AG04450 (cell line): ENCODE data around the gene PAM16. TPM values are rescaled to one million over a fixed set of nuclear protein-coding genes. Genes with fewer than 3 reads are reported as not detected.
"Not testable (repeated sequence)": the region's sequence is repeated elsewhere in the genome, so short reads cannot be mapped to it uniquely, and the experiment has no call there.

Experiments used
- CTCF ChIA-PET: fragments of 300-600, 350-600 bp; formaldehyde crosslinking; extraction: SDS; loops from one replicate; lab custom pipeline; 2022; ENCODE audit warnings: antibody characterized with exemption, inconsistent platforms; lab: Charles Lee
- POLR2A ChIA-PET: fragments of 350-600 bp; formaldehyde crosslinking; extraction: SDS; loops from one replicate; lab custom pipeline; 2021; ENCODE audit warnings: antibody characterized with exemption, inconsistent platforms; lab: Yijun Ruan, JAX
- DNase-seq: peaks from one replicate; pipeline ENCODE4 v3.0.0-alpha.2; 2011; ENCODE audit warnings: low read depth, low spot score
- H3K27ac ChIP-seq: one replicate; pipeline ENCODE4 v1.5.1; 2012; ENCODE audit warnings: low read depth, low read length, control low read depth
- H3K27me3 ChIP-seq: one replicate; pipeline ENCODE4 v1.6.0; 2012; ENCODE audit warnings: low read length; ENCODE audit not compliant: control insufficient read depth, insufficient read depth
- H3K4me3 ChIP-seq: 2 replicates; pipeline ENCODE4 v1.5.1; 2011; ENCODE audit warnings: mild to moderate bottlenecking, low read depth, low read length, control low read depth
- H3K9me3 ChIP-seq: 2 replicates; pipeline ENCODE4 v1.5.1; 2012; ENCODE audit warnings: low read length; ENCODE audit not compliant: control insufficient read depth, insufficient read depth
- polyA plus RNA-seq: library from polyadenylated mRNA; depleted of rRNA; stranded (reverse); fragments of >200 nt; gene quantifications from 2 replicates; pipeline ENCODE4 v1.2.3, GENCODE V29; 2011
- TF ChIP-seq, protein P1 (sequence below): IDR thresholded peaks from 2 replicates; pipeline ENCODE4 v1.5.1; 2011; ENCODE audit warnings: low read depth, low read length, control low read depth, inconsistent platforms

Gene PAM16
- polyA plus RNA-seq, 1 experiment, result 18.4 TPM

DNA sequence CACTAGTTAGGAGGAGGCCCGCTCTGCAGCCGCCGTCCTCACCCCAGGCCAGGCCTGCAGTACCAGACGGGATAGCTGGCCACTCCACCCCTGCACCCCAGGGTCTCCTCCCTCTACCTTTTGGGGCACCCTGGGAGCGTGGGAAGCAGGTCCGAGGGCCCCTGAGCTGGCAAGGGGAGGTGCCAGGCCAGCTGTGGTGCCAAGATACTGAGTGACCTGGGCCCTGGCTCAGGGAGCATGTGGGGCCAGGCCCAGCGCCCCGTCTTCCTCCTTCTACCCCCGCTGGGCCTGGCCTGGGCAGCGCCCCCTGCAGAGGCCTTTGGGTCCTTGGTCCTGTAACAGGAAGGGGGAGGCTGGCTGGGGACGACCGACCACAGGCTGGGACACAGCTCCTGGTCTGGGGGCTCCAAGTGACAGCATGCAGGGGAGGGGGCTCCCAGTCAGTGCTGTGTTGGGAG, 13.0 kb downstream of the PAM16 start:
- no peak for DNase-seq
- H3K4me3 ChIP-seq, result no peak overlapping the region
- TF ChIP-seq, protein P1, sequence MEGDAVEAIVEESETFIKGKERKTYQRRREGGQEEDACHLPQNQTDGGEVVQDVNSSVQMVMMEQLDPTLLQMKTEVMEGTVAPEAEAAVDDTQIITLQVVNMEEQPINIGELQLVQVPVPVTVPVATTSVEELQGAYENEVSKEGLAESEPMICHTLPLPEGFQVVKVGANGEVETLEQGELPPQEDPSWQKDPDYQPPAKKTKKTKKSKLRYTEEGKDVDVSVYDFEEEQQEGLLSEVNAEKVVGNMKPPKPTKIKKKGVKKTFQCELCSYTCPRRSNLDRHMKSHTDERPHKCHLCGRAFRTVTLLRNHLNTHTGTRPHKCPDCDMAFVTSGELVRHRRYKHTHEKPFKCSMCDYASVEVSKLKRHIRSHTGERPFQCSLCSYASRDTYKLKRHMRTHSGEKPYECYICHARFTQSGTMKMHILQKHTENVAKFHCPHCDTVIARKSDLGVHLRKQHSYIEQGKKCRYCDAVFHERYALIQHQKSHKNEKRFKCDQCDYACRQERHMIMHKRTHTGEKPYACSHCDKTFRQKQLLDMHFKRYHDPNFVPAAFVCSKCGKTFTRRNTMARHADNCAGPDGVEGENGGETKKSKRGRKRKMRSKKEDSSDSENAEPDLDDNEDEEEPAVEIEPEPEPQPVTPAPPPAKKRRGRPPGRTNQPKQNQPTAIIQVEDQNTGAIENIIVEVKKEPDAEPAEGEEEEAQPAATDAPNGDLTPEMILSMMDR, result peak; percentile 9; the same call in 1 of the 2 replicates
- no peak overlapping the region for H3K27ac ChIP-seq
- H3K9me3 ChIP-seq, result no peaks in the 10 kb centered on the region
- no peaks in the 10 kb centered on the region for H3K27me3 ChIP-seq
- CTCF ChIA-PET, result interaction anchor here (0.9 to 2.9 kb wide), 5 partner anchors 7 to 64 kb away, joined by 4 to 21 read pairs (median 6); no protein-coding TSS in a partner anchor
- POLR2A ChIA-PET, result interaction anchor here (1.4 kb wide), 1 partner anchor 11 kb away, joined by 5 read pairs; no protein-coding TSS in a partner anchor

DNA sequence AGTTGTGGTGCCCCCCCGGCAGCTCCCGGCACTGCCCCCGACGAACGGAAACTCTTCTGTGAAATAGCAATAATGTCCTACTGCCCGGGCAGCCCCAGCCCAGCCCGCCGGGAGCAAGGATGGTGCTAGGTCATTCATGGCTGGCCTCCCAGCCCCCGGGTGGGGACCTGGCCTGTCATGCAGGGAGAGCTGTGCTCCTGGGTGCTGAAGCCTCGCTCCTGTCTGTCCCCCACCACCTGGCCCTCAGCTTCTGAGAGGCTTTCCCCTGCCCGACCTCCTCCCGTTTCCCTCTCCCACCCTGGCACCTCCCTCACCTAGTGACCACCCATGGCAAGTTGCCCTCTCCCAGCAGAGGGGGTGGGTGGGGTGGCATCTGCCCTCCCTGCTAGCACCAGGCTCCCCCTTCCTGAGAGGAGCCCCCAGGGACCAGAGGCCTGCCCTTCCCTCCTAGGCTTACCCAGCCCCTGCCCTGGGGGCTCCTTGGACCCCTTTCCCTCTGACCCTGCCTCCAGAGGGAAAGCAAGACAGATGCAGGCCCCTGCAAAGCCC, 13.5 kb downstream of the PAM16 start:
- ChIA-PET CTCF (interaction anchor here (1.2 to 2.9 kb wide), 2 partner anchors 7 to 64 kb away, joined by 4 to 21 read pairs; no protein-coding TSS in a partner anchor), POLR2A (interaction anchor here (0.6 to 1.4 kb wide), 3 partner anchors 11 to 380 kb away, joined by 3 to 7 read pairs (median 5); partner anchors contain the start of gene TFAP4)
- Histone ChIP-seq H3K27me3 (no peaks in the 10 kb centered on the region), H3K27ac (no peak overlapping the region), H3K4me3 (no peak overlapping the region), H3K9me3 (no peaks in the 10 kb centered on the region)
- TF ChIP-seq, protein P1, result no peak
- DNase-seq, result no peak

DNA sequence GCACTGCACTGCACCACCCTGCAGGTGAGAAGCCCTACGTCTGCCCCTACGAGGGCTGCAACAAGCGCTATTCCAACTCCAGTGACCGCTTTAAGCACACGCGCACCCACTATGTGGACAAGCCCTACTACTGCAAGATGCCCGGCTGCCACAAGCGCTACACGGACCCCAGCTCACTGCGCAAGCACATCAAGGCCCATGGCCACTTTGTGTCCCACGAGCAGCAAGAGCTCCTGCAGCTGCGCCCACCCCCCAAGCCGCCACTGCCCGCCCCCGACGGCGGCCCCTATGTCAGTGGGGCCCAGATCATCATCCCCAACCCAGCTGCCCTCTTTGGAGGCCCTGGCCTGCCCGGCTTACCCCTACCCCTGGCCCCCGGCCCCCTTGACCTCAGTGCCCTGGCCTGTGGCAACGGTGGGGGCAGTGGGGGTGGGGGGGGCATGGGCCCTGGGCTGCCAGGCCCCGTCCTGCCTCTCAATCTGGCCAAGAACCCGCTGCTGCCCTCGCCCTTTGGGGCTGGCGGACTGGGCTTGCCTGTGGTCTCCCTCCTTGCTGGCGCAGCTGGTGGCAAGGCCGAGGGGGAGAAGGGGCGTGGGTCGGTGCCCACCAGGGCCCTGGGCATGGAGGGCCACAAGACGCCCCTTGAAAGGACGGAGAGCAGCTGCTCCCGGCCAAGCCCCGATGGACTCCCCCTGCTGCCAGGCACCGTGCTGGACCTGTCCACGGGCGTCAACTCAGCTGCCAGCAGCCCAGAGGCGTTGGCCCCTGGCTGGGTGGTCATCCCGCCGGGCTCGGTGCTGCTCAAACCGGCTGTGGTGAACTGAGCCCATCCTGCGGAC, 14.2 kb downstream of the PAM16 start:
- Histone ChIP-seq H3K27me3 (no peaks in the 10 kb centered on the region), H3K4me3 (no peak overlapping the region), H3K27ac (peak overlapping the region; percentile 11), H3K9me3 (no peaks in the 10 kb centered on the region; the same call in 1 of the 2 replicates)
- ChIA-PET CTCF (interaction anchor here (1.7 kb wide), 1 partner anchor 66 kb away, joined by 5 read pairs; no protein-coding TSS in a partner anchor), POLR2A (interaction anchor here (0.6 to 1.4 kb wide), 3 partner anchors 12 to 380 kb away, joined by 3 to 7 read pairs (median 5); partner anchors contain the start of gene TFAP4)
- TF ChIP-seq, protein P1, result no peak
- no peak for DNase-seq

DNA sequence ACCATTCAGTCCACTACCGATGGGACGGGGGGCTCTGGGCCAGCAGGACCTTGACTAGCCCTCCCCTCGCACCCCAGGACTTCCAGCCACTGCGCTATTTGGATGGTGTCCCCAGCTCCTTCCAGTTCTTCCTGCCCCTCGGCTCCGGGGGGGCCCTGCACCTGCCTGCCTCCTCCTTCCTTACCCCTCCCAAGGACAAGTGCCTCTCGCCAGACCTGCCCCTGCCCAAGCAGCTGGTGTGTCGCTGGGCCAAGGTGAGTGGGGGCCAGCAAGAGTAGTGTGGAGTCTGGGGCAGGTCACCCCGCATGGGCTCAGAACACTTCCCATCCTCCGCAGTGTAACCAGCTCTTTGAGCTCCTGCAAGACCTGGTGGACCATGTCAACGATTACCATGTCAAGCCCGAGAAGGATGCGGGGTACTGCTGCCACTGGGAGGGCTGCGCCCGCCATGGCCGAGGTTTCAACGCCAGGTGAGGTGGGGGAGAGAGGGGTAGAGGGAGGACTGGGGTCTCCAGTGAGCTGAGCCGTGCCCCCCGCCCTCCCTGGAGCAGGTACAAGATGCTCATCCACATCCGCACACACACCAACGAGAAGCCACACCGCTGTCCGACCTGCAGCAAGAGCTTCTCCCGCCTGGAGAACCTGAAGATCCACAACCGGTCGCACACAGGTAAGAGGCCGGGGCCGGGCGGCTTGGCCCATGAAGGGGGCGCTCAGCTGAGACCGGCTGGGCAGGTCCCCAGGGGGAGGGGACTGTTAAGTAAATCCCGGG, 16.2 kb downstream of the PAM16 start:
- POLR2A ChIA-PET, result no interaction called here
- Histone ChIP-seq H3K4me3 (no peak overlapping the region), H3K27ac (no peak overlapping the region), H3K9me3 (no peaks in the 10 kb centered on the region; the same call in 1 of the 2 replicates), H3K27me3 (no peaks in the 10 kb centered on the region)
- no peak for DNase-seq
- TF ChIP-seq, protein P1, result no peak
- CTCF ChIA-PET, result interaction anchor here (0.9 to 2.1 kb wide), 4 partner anchors 46 to 135 kb away, joined by 3 to 6 read pairs (median 5); no protein-coding TSS in a partner anchor

DNA sequence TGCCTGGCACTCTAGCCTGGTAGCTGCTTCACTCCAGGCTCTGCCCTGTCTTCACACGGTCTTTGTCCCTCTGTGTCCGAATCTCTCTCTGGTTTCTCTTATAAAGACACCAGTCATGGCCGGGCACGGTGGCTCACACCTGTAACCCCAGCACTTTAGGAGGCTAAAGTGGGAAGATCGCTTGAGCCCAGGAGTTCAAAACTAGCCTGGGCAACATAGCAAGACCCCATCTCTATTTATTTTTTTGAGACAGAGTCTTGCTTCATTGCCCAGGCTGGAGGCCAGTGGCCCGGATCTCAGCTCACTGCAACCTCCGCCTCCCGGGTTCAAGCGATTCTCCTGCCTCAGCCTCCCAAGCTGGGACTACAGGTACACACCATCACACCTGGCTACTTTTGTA, 17.4 kb downstream of the PAM16 start:
- CTCF ChIA-PET, result interaction anchor here (2.1 kb wide), 1 partner anchor 134 kb away, joined by 6 read pairs; no protein-coding TSS in a partner anchor
- H3K27ac ChIP-seq, H3K27me3 ChIP-seq, DNase-seq, POLR2A ChIA-PET, H3K9me3 ChIP-seq, H3K4me3 ChIP-seq: not testable (repeated sequence)
